NCI-H1092 (cell line): ENCODE results near the gene HMCN2.

Experiments used
- DNase-seq: peaks from one replicate; lab custom pipeline; 2025; lab: John Stamatoyannopoulos, UW

Gene HMCN2

GRCh38 chr9:130265431-130266235, at the start of gene HMCN2:
Gene HMCN2, plus strand, starts transcription at chr9:130265760. Its CDS starts 119 bp downstream, at chr9:130265879.
- no peak for DNase-seq

GRCh38 chr9:130217838-130218237, 47.7 kb upstream of the HMCN2 start:
- DNase-seq, result no peak

GRCh38 chr9:130219661-130220096, 45.9 kb upstream of the HMCN2 start:
- no peak for DNase-seq

GRCh38 chr9:130220352-130220751, 45.2 kb upstream of the HMCN2 start:
- DNase-seq, result no peak

GRCh38 chr9:130222833-130223232, 42.7 kb upstream of the HMCN2 start:
- no peak for DNase-seq

GRCh38 chr9:130225071-130225470, 40.5 kb upstream of the HMCN2 start:
- DNase-seq, result no peak

GRCh38 chr9:130225586-130225985, 40.0 kb upstream of the HMCN2 start:
- no peak for DNase-seq

GRCh38 chr9:130226112-130226511, 39.4 kb upstream of the HMCN2 start:
- no peak for DNase-seq

- no peak for DNase-seq
These were observed 37.7 kb upstream of the HMCN2 start for GRCh38 chr9:130227833-130228232.

- DNase-seq, result no peak
These were observed 35.8 kb upstream of the HMCN2 start for GRCh38 chr9:130229759-130230158.

GRCh38 chr9:130230631-130231030, 34.9 kb upstream of the HMCN2 start:
- no peak for DNase-seq

GRCh38 chr9:130232899-130233586, 32.5 kb upstream of the HMCN2 start:
- DNase-seq, result no peak

GRCh38 chr9:130233587-130233945, 32.0 kb upstream of the HMCN2 start:
- no peak for DNase-seq

- DNase-seq, result no peak
These were observed 31.0 kb upstream of the HMCN2 start for GRCh38 chr9:130234340-130235260.

- peak; percentile 63 for DNase-seq
These were observed 29.8 kb upstream of the HMCN2 start for GRCh38 chr9:130235558-130236435.

- no peak for DNase-seq
These were observed 29.0 kb upstream of the HMCN2 start for GRCh38 chr9:130236436-130236985.

- DNase-seq, result no peak
These were observed 28.5 kb upstream of the HMCN2 start for GRCh38 chr9:130237076-130237475.

GRCh38 chr9:130237763-130238524, 27.6 kb upstream of the HMCN2 start:
- DNase-seq, result no peak

- DNase-seq, result no peak
These were observed 26.2 kb upstream of the HMCN2 start for GRCh38 chr9:130239363-130239695.

GRCh38 chr9:130239741-130240241, 25.8 kb upstream of the HMCN2 start:
- no peak for DNase-seq
